ENCODE measurements around the gene ANO3.

ANO3 gene

GRCh38 chr11:26365284-26365683, 33.4 kb downstream of the ANO3 start:
- DNase-seq: no peak

- no peak for DNase-seq
Observed at GRCh38 chr11:26377619-26378018, 45.7 kb downstream of the ANO3 start.

- no peak for DNase-seq
Observed at GRCh38 chr11:26399336-26399735, 67.4 kb downstream of the ANO3 start.

- DNase-seq: no peak
Observed at GRCh38 chr11:26410706-26411366, 78.9 kb downstream of the ANO3 start.

GRCh38 chr11:26412955-26413354, 81.0 kb downstream of the ANO3 start:
- DNase-seq: no peak

- no peak for DNase-seq
Observed at GRCh38 chr11:26418386-26418912, 86.5 kb downstream of the ANO3 start.

- DNase-seq: no peak
Observed at GRCh38 chr11:26420331-26420730, 88.4 kb downstream of the ANO3 start.

- no peak for DNase-seq
Observed at GRCh38 chr11:26424255-26424654, 92.3 kb downstream of the ANO3 start.

- DNase-seq: no peak
Observed at GRCh38 chr11:26439854-26440253, 107.9 kb downstream of the ANO3 start.

GRCh38 chr11:26442131-26442530, 110.2 kb downstream of the ANO3 start:
- no peak for DNase-seq

GRCh38 chr11:26443617-26444016, 111.7 kb downstream of the ANO3 start:
- no peak for DNase-seq

- DNase-seq: no peak
Observed at GRCh38 chr11:26457636-26458035, 125.7 kb downstream of the ANO3 start.

- DNase-seq: no peak
Observed at GRCh38 chr11:26465274-26465673, 133.3 kb downstream of the ANO3 start.

- no peak for DNase-seq
Observed at GRCh38 chr11:26467506-26467905, 135.6 kb downstream of the ANO3 start.

GRCh38 chr11:26470992-26471391, 139.1 kb downstream of the ANO3 start:
- no peak for DNase-seq

GRCh38 chr11:26473216-26474194, 141.6 kb downstream of the ANO3 start:
- DNase-seq: no peak

GRCh38 chr11:26474401-26474800, 142.5 kb downstream of the ANO3 start:
- DNase-seq: no peak

- no peak for DNase-seq
Observed at GRCh38 chr11:26477396-26477795, 145.5 kb downstream of the ANO3 start.

- no peak for DNase-seq
Observed at GRCh38 chr11:26478710-26479109, 146.8 kb downstream of the ANO3 start.

GRCh38 chr11:26480041-26480440, 148.1 kb downstream of the ANO3 start:
- DNase-seq: no peak

GRCh38 chr11:26483108-26483507, 151.2 kb downstream of the ANO3 start:
- no peak for DNase-seq

GRCh38 chr11:26490546-26490945, 158.6 kb downstream of the ANO3 start:
- DNase-seq: no peak

GRCh38 chr11:26493616-26494015, 161.7 kb downstream of the ANO3 start:
- DNase-seq: no peak

GRCh38 chr11:26507229-26507628, 175.3 kb downstream of the ANO3 start:
- no peak for DNase-seq
